H1 (cell line): ENCODE data around the gene AATK. TPM values are rescaled to one million over a fixed set of nuclear protein-coding genes. Genes with fewer than 3 reads are reported as not detected.

Experiments
- CTCF ChIA-PET: fragments of 300-600 bp; sonication (Branson Sonifier 250); formaldehyde crosslinking; loops from one replicate; lab custom pipeline; 2021; ENCODE audit not compliant: partially characterized antibody; lab: Charles Lee
- POLR2A ChIA-PET: fragments of 300-600 bp; sonication (Branson Sonifier 250); formaldehyde crosslinking; loops from one replicate; lab custom pipeline; 2021; ENCODE audit warnings: inconsistent platforms; ENCODE audit not compliant: partially characterized antibody; lab: Charles Lee
- DNase-seq, 2 experiments: peaks; one replicate each; pipeline versions ENCODE4 v3.0.0 to v3.0.0-alpha.2; 2010 to 2022; ENCODE audit warnings: low spot score in 2 of 2, low read depth in 1 of 2, mixed read lengths in 1 of 2
- FAIRE-seq: peaks from 2 replicates; lab custom pipeline; 2011; peaks lifted over from hg19 to GRCh38; lab: Jason Lieb, UNC
- H2AFZ ChIP-seq: 2 replicates; pipeline ENCODE4 v1.8.1; 2012; ENCODE audit warnings: low read length, inconsistent platforms
- H2AK5ac ChIP-seq: 2 replicates; pipeline ENCODE4 v1.6.1; 2013; ENCODE audit warnings: low read depth, low read length
- H2BK120ac ChIP-seq: replicated peaks from 2 replicates; pipeline ENCODE3; 2013; ENCODE audit warnings: low read depth, low read length, inconsistent platforms
- H2BK12ac ChIP-seq: 2 replicates; pipeline ENCODE4 v1.6.1; 2013; ENCODE audit warnings: low read depth, low read length
- H2BK15ac ChIP-seq: 2 replicates; pipeline ENCODE4 v1.6.1; 2013; ENCODE audit warnings: low read length
- H2BK20ac ChIP-seq: 2 replicates; pipeline ENCODE4 v1.6.1; 2013; ENCODE audit warnings: low read length
- H2BK5ac ChIP-seq: 2 replicates; pipeline ENCODE4 v1.6.1; 2013; ENCODE audit warnings: low read depth, low read length
- H3K14ac ChIP-seq: 2 replicates; pipeline ENCODE4 v1.6.1; 2013; ENCODE audit warnings: inconsistent platforms; ENCODE audit not compliant: insufficient read length
- H3K18ac ChIP-seq: 2 replicates; pipeline ENCODE4 v1.6.1; 2013; ENCODE audit warnings: low read length; ENCODE audit errors: extremely low read depth
- H3K23ac ChIP-seq: 2 replicates; pipeline ENCODE4 v1.6.1; 2013; ENCODE audit warnings: inconsistent platforms; ENCODE audit not compliant: insufficient read length
- H3K23me2 ChIP-seq: 2 replicates; pipeline ENCODE4 v1.6.1; 2013; ENCODE audit warnings: low read depth, low read length
- H3K27ac ChIP-seq: 2 replicates; pipeline ENCODE4 v1.6.1; 2011; ENCODE audit warnings: low read depth, low read length, inconsistent platforms
- H3K27me3 ChIP-seq, 4 experiments: replicated peaks in 1 of 4; 1 replicate in 1 of 4; 2 replicates in 3 of 4; pipeline versions ENCODE4 v1.6.1 to v1.8.1; 2011 to 2013; ENCODE audit warnings: low read length in 3 of 4, mild to moderate bottlenecking in 3 of 4, inconsistent platforms in 2 of 4, mixed read lengths in 2 of 4, moderate library complexity in 1 of 4; ENCODE audit not compliant: control insufficient read depth in 3 of 4, insufficient read depth in 3 of 4; ENCODE audit errors: extremely low read depth in 1 of 4
- H3K36me3 ChIP-seq, 4 experiments: 2 replicates each; pipeline versions ENCODE4 v1.6.1 to v1.8.1; 2011 to 2013; ENCODE audit warnings: mild to moderate bottlenecking in 4 of 4, low read length in 3 of 4, moderate library complexity in 2 of 4, control low read depth in 1 of 4, inconsistent platforms in 1 of 4; ENCODE audit not compliant: insufficient read depth in 4 of 4, control insufficient read depth in 2 of 4
- H3K4ac ChIP-seq: replicated peaks from 2 replicates; pipeline ENCODE3; 2013; ENCODE audit warnings: low read length, low read depth, mixed read lengths, inconsistent platforms; ENCODE audit not compliant: insufficient read length
- H3K4me1 ChIP-seq, 4 experiments: replicated peaks in 1 of 4; 1 replicate in 1 of 4; 2 replicates in 3 of 4; pipeline versions ENCODE4 v1.6.1 to v1.8.1; 2011 to 2013; ENCODE audit warnings: low read length in 3 of 4, inconsistent platforms in 2 of 4, mixed read lengths in 1 of 4; ENCODE audit not compliant: insufficient read depth in 4 of 4, control insufficient read depth in 3 of 4
- H3K4me2 ChIP-seq, 2 experiments: 2 replicates each; pipeline versions ENCODE4 v1.6.1 to v1.8.1; 2011 to 2013; ENCODE audit warnings: low read depth in 2 of 2, low read length in 2 of 2, control low read depth in 1 of 2, inconsistent platforms in 1 of 2, mild to moderate bottlenecking in 1 of 2; ENCODE audit not compliant: insufficient read depth in 1 of 2
- H3K4me3 ChIP-seq, 4 experiments: fragments of 200-600, 300-600 bp in 1 of 4; sonication (generic), shearing (Covaris generic), sonication (Bioruptor Twin) in 1 of 4; 2 replicates each; pipeline versions ENCODE4 v1.5.1 to v1.8.1; 2011 to 2016; ENCODE audit warnings: low read length in 4 of 4, low read depth in 3 of 4, control low read depth in 2 of 4, inconsistent platforms in 2 of 4, mild to moderate bottlenecking in 2 of 4, mixed read lengths in 1 of 4, moderate library complexity in 1 of 4; ENCODE audit not compliant: insufficient read depth in 2 of 4; ENCODE audit errors: extremely low read depth in 1 of 4
- H3K56ac ChIP-seq: replicated peaks from 2 replicates; pipeline ENCODE3; 2013; ENCODE audit warnings: low read depth, mild to moderate bottlenecking, mixed read lengths, low read length, inconsistent platforms; ENCODE audit not compliant: insufficient read length
- H3K79me1 ChIP-seq: 2 replicates; pipeline ENCODE4 v1.6.1; 2013; ENCODE audit warnings: low read depth, low read length, control low read depth
- H3K79me2 ChIP-seq, 2 experiments: 2 replicates each; pipeline versions ENCODE4 v1.6.1 to v1.8.1; 2012 to 2013; ENCODE audit warnings: low read length in 2 of 2, mild to moderate bottlenecking in 2 of 2, inconsistent platforms in 1 of 2; ENCODE audit not compliant: insufficient read depth in 2 of 2, control insufficient read depth in 1 of 2
- H3K9ac ChIP-seq, 4 experiments: replicated peaks in 1 of 4; 1 replicate in 1 of 4; 2 replicates in 3 of 4; pipeline versions ENCODE4 v1.6.1 to v1.8.1; 2011 to 2013; ENCODE audit warnings: low read depth in 3 of 4, low read length in 3 of 4, control low read depth in 2 of 4, mild to moderate bottlenecking in 2 of 4, moderate library complexity in 2 of 4, inconsistent platforms in 1 of 4; ENCODE audit errors: extremely low read depth in 1 of 4
- H3K9me3 ChIP-seq, 2 experiments: 2 replicates each; pipeline versions ENCODE4 v1.6.1 to v1.8.1; 2012 to 2013; ENCODE audit warnings: mild to moderate bottlenecking in 2 of 2, moderate library complexity in 2 of 2, control low read depth in 1 of 2, inconsistent platforms in 1 of 2, low read depth in 1 of 2, low read length in 1 of 2, mixed read lengths in 1 of 2; ENCODE audit not compliant: insufficient read depth in 2 of 2
- H4K20me1 ChIP-seq, 2 experiments: replicated peaks in 1 of 2; 2 replicates each; pipeline versions ENCODE3 to v1.8.1; 2011 to 2013; ENCODE audit warnings: inconsistent platforms in 2 of 2, low read length in 2 of 2, mild to moderate bottlenecking in 1 of 2; ENCODE audit not compliant: insufficient read depth in 2 of 2, control insufficient read depth in 1 of 2
- H4K5ac ChIP-seq: 2 replicates; pipeline ENCODE4 v1.6.1; 2013; ENCODE audit warnings: low read length, low read depth, mixed read lengths, inconsistent platforms; ENCODE audit not compliant: insufficient read length
- H4K8ac ChIP-seq: 2 replicates; pipeline ENCODE4 v1.8.0; 2013; ENCODE audit warnings: mild to moderate bottlenecking, moderate library complexity, low read length, inconsistent platforms; ENCODE audit not compliant: insufficient read depth; ENCODE audit errors: extremely low read depth
- H4K91ac ChIP-seq: replicated peaks from 2 replicates; pipeline ENCODE3; 2013; ENCODE audit warnings: low read length, mixed read lengths, inconsistent platforms; ENCODE audit not compliant: insufficient read length
- ATF2 ChIP-seq: IDR thresholded peaks from 2 replicates; pipeline ENCODE4 v1.6.1; 2012; ENCODE audit warnings: low read length, inconsistent platforms
- CBX5 ChIP-seq: fragments of 300-800, 300-1000 bp; sonication (generic); IDR thresholded peaks from 2 replicates; pipeline ENCODE4 v1.7.1; 2016; ENCODE audit warnings: antibody characterized with exemption, low read length, low read depth
- HDAC6 ChIP-seq: IDR thresholded peaks from one replicate; pipeline ENCODE4 v1.7.1; 2012; ENCODE audit warnings: low read depth, mild to moderate bottlenecking, inconsistent platforms, low read length, moderate library complexity
- KDM5A ChIP-seq: fragments of 200-600 bp; IDR thresholded peaks from 2 replicates; pipeline ENCODE4 v1.7.1; 2012; ENCODE audit warnings: mild to moderate bottlenecking, low read length, inconsistent platforms, mixed read lengths
- POLR2AphosphoS5 ChIP-seq: IDR thresholded peaks from 2 replicates; pipeline ENCODE4 v1.6.1; 2011; ENCODE audit warnings: low read depth, low read length
- SIN3A ChIP-seq, 2 experiments: IDR thresholded peaks in 1 of 2; conservative IDR thresholded peaks in 1 of 2; 2 replicates each; pipeline ENCODE4 v1.6.1; 2011 to 2012; ENCODE audit warnings: low read length in 2 of 2, improper control_type of control experiment in 1 of 2, low read depth in 1 of 2, mild to moderate bottlenecking in 1 of 2
- WGBS, 2 experiments: shearing (Covaris generic) in 1 of 2; methylation state at CpG; one replicate each; pipeline versions ENCODE4 v1.1.6 to v1.1.7; 2013 to 2015; ENCODE audit warnings: low lambda C conversion rate in 2 of 2, mixed read lengths in 2 of 2, inconsistent platforms in 1 of 2, low coverage in 1 of 2, missing lambda C conversion rate in 1 of 2; ENCODE audit not compliant: insufficient replicate concordance in 2 of 2, insufficient coverage in 1 of 2, insufficient read length in 1 of 2; ENCODE audit errors: extremely low coverage in 1 of 2, missing lambda C conversion rate in 1 of 2; 5-methylcytosine and 5-hydroxymethylcytosine counted together
- polyA plus RNA-seq, 7 experiments: library from polyadenylated mRNA; depleted of rRNA in 3 of 7; stranded (reverse) in 5 of 7; unstranded in 2 of 7; fragments of >200 nt in 5 of 7; fragments of 200-250 nt in 2 of 7; gene quantifications; 1 replicate in 5 of 7; 2 replicates in 1 of 7; 4 replicates in 1 of 7; pipeline versions ENCODE4 v1.2.1 to v1.2.3, GENCODE V29; 2011 to 2013; ENCODE audit warnings: missing spikeins in 2 of 7, mixed read lengths in 2 of 7
- total RNA-seq: library from RNA; stranded (reverse); fragmentation: NEBNext Ultra II Directional; extraction: Animal tissue kit (Norgen Biotek cat#: 25700); gene quantifications from 2 replicates; pipeline ENCODE4 v1.2.1, GENCODE V29; 2021

Gene AATK
- total and polyA plus RNA-seq, 2 of the 8 experiments (the other 6 are each of a cell fraction or from before 2014, with no cell fraction given): 1.7 to 3.5 TPM

GRCh38 chr17:81197831-81198490, 31.9 kb upstream of the AATK start:
- H3K4ac ChIP-seq: no peak overlapping the region
- no peak for DNase-seq
- H2BK120ac ChIP-seq: no peak overlapping the region
- H2BK12ac ChIP-seq: no peak overlapping the region
- H3K14ac ChIP-seq: no peak overlapping the region
- H3K23me2 ChIP-seq: no peaks in the 10 kb centered on the region
- peaks cover 0 to 4% of the 10 kb centered on the region in 2 experiments for H4K20me1 ChIP-seq
- WGBS, 2 experiments: 94% methylated on average over 20 of the region's 21 CpGs; no CpG with 5 or more reads in 1 of the 2 experiments
- peaks cover 2 to 26% (median 5%) of the 10 kb centered on the region in 4 experiments; a peak in 3 of 8 replicates for H3K36me3 ChIP-seq
- no peaks in the 10 kb centered on the region for H3K79me2 ChIP-seq
- H3K9me3 ChIP-seq: no peaks in the 10 kb centered on the region
- ChIA-PET CTCF (interaction anchor here (0.8 to 3.7 kb wide), 7 partner anchors 10 to 242 kb away, joined by 3 to 16 read pairs (median 5); no protein-coding TSS in a partner anchor), POLR2A (interaction anchor here (1.0 to 1.7 kb wide), 4 partner anchors 13 to 49 kb away, joined by 3 read pairs; no protein-coding TSS in a partner anchor)
- no peak overlapping the region for H4K91ac ChIP-seq
- H2AFZ ChIP-seq: no peak overlapping the region
- no peak overlapping the region for H2BK5ac ChIP-seq
- no peak overlapping the region for H4K8ac ChIP-seq
- H2BK15ac ChIP-seq: no peak overlapping the region
- H3K27me3 ChIP-seq: no peaks in the 10 kb centered on the region
- H2BK20ac ChIP-seq: no peak overlapping the region
- no peak overlapping the region for H3K27ac ChIP-seq
- no peak overlapping the region for H3K4me2 ChIP-seq
- FAIRE-seq: no peak
- no peaks in the 10 kb centered on the region; a peak in 1 of 7 replicates for H3K4me1 ChIP-seq
- H3K9ac ChIP-seq: no peak overlapping the region
- H3K23ac ChIP-seq: no peak overlapping the region
- H3K4me3 ChIP-seq: no peak overlapping the region
- no peak overlapping the region for H4K5ac ChIP-seq
- H3K18ac ChIP-seq: no peak overlapping the region
- H3K56ac ChIP-seq: no peak overlapping the region
- H3K79me1 ChIP-seq: no peaks in the 10 kb centered on the region
- H2AK5ac ChIP-seq: no peak overlapping the region
- TF ChIP-seq ATF2 (no peak), CBX5 (no peak), KDM5A (no peak), POLR2AphosphoS5 (no peak), SIN3A (conservative IDR thresholded peaks at IDR 0.05 in 1 of 2, IDR thresholded peaks at IDR 0.05 in 1 of 2; ENCODE audit: low read depth in 1 of 2, low read length in 2 of 2) (no peak), HDAC6 (no peak)
